Common myeloid progenitor, CD34-positive (primary cell): ENCODE measurements around the gene AGBL4.

Experiments
- CTCF ChIA-PET: fragments of 350-600 bp; sonication (Branson Sonifier 250); formaldehyde crosslinking; loops from one replicate; lab custom pipeline; 2021; ENCODE audit warnings: antibody characterized with exemption; lab: Charles Lee
- POLR2A ChIA-PET: fragments of 350-600 bp; sonication (Branson Sonifier 250); formaldehyde crosslinking; loops from one replicate; lab custom pipeline; 2021; ENCODE audit warnings: antibody characterized with exemption; lab: Charles Lee
- DNase-seq, 3 donors: peaks; one replicate each; pipeline versions ENCODE4 v3.0.0 to v3.0.0-alpha.2; 2013
- H3K27ac ChIP-seq, 2 experiments: 1 replicate in 1 of 2; 2 replicates in 1 of 2; pipeline ENCODE4 v1.7.0; 2013; ENCODE audit warnings: inconsistent platforms in 2 of 2, low read length in 2 of 2, mild to moderate bottlenecking in 2 of 2, low read depth in 1 of 2, moderate library complexity in 1 of 2; ENCODE audit not compliant: severe bottlenecking in 2 of 2, insufficient read depth in 1 of 2, poor library complexity in 1 of 2
- H3K27me3 ChIP-seq, 5 experiments: replicated peaks in 2 of 5; 1 replicate in 3 of 5; 2 replicates in 2 of 5; pipeline versions ENCODE4 v1.6.1 to v1.7.0; 2013; ENCODE audit warnings: low read length in 4 of 5, mild to moderate bottlenecking in 2 of 5, moderate library complexity in 2 of 5, inconsistent platforms in 1 of 5; ENCODE audit not compliant: insufficient read depth in 5 of 5, control insufficient read depth in 4 of 5
- H3K36me3 ChIP-seq, 4 experiments: 1 replicate in 2 of 4; 2 replicates in 2 of 4; pipeline versions ENCODE4 v1.6.1 to v1.7.0; 2013; ENCODE audit warnings: low read length in 3 of 4, control low read depth in 1 of 4, mild to moderate bottlenecking in 1 of 4; ENCODE audit not compliant: control insufficient read depth in 4 of 4, insufficient read depth in 4 of 4
- H3K4me1 ChIP-seq, 4 experiments: 1 replicate in 3 of 4; 2 replicates in 1 of 4; pipeline versions ENCODE4 v1.6.1 to v1.7.1; 2013; ENCODE audit warnings: low read length in 3 of 4, mild to moderate bottlenecking in 3 of 4, control low read depth in 1 of 4, inconsistent platforms in 1 of 4, moderate library complexity in 1 of 4; ENCODE audit not compliant: control insufficient read depth in 4 of 4, insufficient read depth in 4 of 4; ENCODE audit errors: control extremely low read depth in 1 of 4
- H3K4me3 ChIP-seq, 7 experiments: 1 replicate in 4 of 7; 2 replicates in 3 of 7; pipeline versions ENCODE4 v1.5.1 to v1.7.0; 2013; ENCODE audit warnings: mild to moderate bottlenecking in 7 of 7, low read length in 6 of 7, moderate library complexity in 6 of 7, inconsistent platforms in 2 of 7, low read depth in 2 of 7, control low read depth in 1 of 7; ENCODE audit not compliant: insufficient read depth in 4 of 7, control insufficient read depth in 1 of 7; ENCODE audit errors: extremely low read depth in 1 of 7
- H3K9me3 ChIP-seq, 5 experiments: 1 replicate in 4 of 5; 2 replicates in 1 of 5; pipeline versions ENCODE4 v1.6.1 to v1.7.1; 2013; ENCODE audit warnings: low read length in 4 of 5, mild to moderate bottlenecking in 2 of 5, inconsistent platforms in 1 of 5, low read depth in 1 of 5, moderate library complexity in 1 of 5; ENCODE audit not compliant: control insufficient read depth in 4 of 5, insufficient read depth in 2 of 5; ENCODE audit errors: control extremely low read depth in 1 of 5
- WGBS: methylation state at CpG from one replicate; pipeline ENCODE4 v1.1.5; 2013; ENCODE audit not compliant: insufficient coverage; 5-methylcytosine and 5-hydroxymethylcytosine counted together

AGBL4 gene

GRCh38 chr1:48940354-48940753 is 1083.4 kb downstream of the AGBL4 start:
- Histone ChIP-seq H3K36me3 (no peaks in the 10 kb centered on the region), H3K27ac (no peak overlapping the region), H3K4me3 (no peak overlapping the region), H3K9me3 (no peaks in the 10 kb centered on the region), H3K4me1 (no peaks in the 10 kb centered on the region), H3K27me3 (peaks cover 0 to 3% (median 0%) of the 10 kb centered on the region in 5 experiments)
- 100% methylated on average over 1 of the region's 2 CpGs for WGBS
- ChIA-PET CTCF (no interaction called here), POLR2A (no interaction called here)
- no peak for DNase-seq

- WGBS = 77% methylated on average over 3 of the region's 6 CpGs
- H3K4me1 ChIP-seq = no peaks in the 10 kb centered on the region
- H3K36me3 ChIP-seq = no peaks in the 10 kb centered on the region
- peaks cover 0 to 3% (median 0%) of the 10 kb centered on the region in 5 experiments for H3K27me3 ChIP-seq
- ChIA-PET CTCF (no interaction called here), POLR2A (no interaction called here)
- H3K9me3 ChIP-seq = no peaks in the 10 kb centered on the region
- no peak overlapping the region for H3K27ac ChIP-seq
- DNase-seq = no peak
- no peak overlapping the region for H3K4me3 ChIP-seq
Observed at GRCh38 chr1:48939828-48940227, 1083.9 kb downstream of the AGBL4 start.

DNA sequence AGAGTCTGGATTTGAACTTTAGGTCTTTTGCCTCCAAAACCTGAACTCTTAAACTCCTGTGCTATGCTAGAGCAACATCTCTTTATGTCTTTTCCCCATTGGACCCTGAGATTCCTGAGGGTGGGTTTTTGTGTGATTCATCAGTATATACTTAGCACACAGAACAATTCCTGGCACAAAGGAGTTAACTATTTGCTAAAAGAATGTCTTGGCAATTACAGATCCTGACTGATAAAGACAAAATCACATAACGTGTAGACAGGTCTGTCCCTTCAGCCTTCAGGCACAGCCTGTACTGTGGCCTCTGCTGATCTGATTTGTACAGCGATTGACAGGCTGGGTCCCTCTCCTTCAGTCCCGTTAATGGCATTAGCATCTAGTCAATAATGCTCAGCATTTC is 1084.7 kb downstream of the AGBL4 start:
- Histone ChIP-seq H3K4me1 (no peaks in the 10 kb centered on the region), H3K4me3 (no peak overlapping the region), H3K27me3 (peaks cover 0 to 3% (median 0%) of the 10 kb centered on the region in 5 experiments), H3K36me3 (no peaks in the 10 kb centered on the region), H3K27ac (no peak overlapping the region), H3K9me3 (no peaks in the 10 kb centered on the region)
- 82% methylated on average over 2 of the region's 3 CpGs for WGBS
- no peak for DNase-seq
- CTCF ChIA-PET = no interaction called here
- POLR2A ChIA-PET = no interaction called here

DNA sequence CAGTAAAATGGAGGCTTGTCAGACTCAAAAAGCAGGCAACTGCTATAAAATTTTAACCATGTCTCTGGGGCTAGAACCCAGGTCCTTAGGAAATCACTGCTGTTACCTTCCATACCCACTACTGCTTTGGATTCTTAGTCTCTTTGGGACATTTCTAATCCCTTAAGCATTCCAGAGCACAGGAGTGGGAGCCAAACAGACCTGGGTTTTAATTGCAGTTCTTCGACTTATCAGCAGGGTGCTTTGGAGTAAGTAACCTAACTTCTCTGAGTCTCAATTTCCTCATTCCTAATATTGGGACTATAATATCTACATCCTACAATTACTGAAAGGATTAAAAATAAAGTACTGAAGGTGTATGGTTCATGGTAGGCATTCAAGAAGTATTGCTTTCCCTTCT is 1086.0 kb downstream of the AGBL4 start:
- no peak for DNase-seq
- ChIA-PET CTCF (no interaction called here), POLR2A (no interaction called here)
- Histone ChIP-seq H3K36me3 (no peaks in the 10 kb centered on the region), H3K27me3 (peaks cover 0 to 3% (median 0%) of the 10 kb centered on the region in 5 experiments), H3K4me1 (no peaks in the 10 kb centered on the region), H3K9me3 (no peaks in the 10 kb centered on the region), H3K27ac (no peak overlapping the region), H3K4me3 (no peak overlapping the region)
- no CpG with 5 or more reads among the region's 1 CpG for WGBS

DNA sequence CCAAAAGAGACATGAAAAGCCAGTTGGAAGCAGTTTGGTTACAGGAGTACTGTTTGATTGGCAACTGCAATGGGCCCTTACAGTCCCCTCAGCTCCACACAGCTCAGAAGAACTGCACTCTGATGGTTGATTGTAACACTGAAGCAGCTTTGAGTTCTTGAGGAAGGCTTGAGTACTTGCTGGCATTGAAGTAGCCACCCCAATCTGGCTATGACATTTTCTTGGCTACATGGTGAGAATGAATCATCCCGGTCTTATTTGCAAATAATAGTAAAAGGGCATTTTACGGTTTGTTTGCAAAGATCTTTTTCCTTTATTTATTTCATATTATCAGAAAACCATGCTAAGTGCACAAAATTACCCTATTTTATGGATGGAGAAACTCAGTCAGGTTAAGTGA is 1087.3 kb downstream of the AGBL4 start:
- DNase-seq = no peak
- Histone ChIP-seq H3K4me1 (no peaks in the 10 kb centered on the region), H3K4me3 (no peak overlapping the region), H3K9me3 (no peaks in the 10 kb centered on the region), H3K27me3 (peaks cover 0 to 3% (median 0%) of the 10 kb centered on the region in 5 experiments), H3K36me3 (no peaks in the 10 kb centered on the region), H3K27ac (no peak overlapping the region)
- ChIA-PET POLR2A (no interaction called here), CTCF (no interaction called here)
- WGBS = no CpG with 5 or more reads among the region's 2 CpGs

DNA sequence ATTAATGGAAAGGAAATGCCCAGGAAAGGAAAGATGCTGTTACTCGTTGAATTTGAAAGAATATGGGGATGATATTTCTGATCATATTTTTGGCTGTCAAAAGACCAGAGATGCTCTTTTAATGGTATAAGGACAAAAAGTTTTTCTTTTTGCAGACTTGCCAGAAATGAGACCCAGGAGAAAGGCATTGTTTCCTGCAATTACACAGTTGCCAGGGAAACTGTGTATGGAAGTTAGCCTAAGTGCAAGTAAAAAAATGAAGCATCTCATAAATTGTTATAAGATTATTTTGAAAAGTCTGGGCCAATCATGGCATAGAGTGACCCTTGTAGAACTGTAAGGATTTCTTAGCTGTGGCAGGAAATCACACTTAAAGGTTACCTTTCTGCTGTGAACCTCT is 1091.4 kb downstream of the AGBL4 start:
- CTCF ChIA-PET = no interaction called here
- POLR2A ChIA-PET = no interaction called here

GRCh38 chr1:48931506-48932192 is 1092.1 kb downstream of the AGBL4 start:
- Histone ChIP-seq H3K27me3 (peaks cover 0 to 2% (median 0%) of the 10 kb centered on the region in 5 experiments), H3K9me3 (no peaks in the 10 kb centered on the region), H3K4me3 (no peak overlapping the region), H3K27ac (no peak overlapping the region), H3K36me3 (no peaks in the 10 kb centered on the region), H3K4me1 (no peaks in the 10 kb centered on the region)
- ChIA-PET CTCF (no interaction called here), POLR2A (no interaction called here)
- no peak for DNase-seq
- 83% methylated on average over 6 of the region's 7 CpGs for WGBS

More for the DNA sequence above, 1091.4 kb downstream of the AGBL4 start:
- no peak for DNase-seq
- peaks cover 0 to 2% (median 0%) of the 10 kb centered on the region in 5 experiments for H3K27me3 ChIP-seq
- no peaks in the 10 kb centered on the region for H3K36me3 ChIP-seq
- no peaks in the 10 kb centered on the region for H3K9me3 ChIP-seq
- 79% methylated on average over 1 of the region's 1 CpG for WGBS
- H3K4me1 ChIP-seq = no peaks in the 10 kb centered on the region
- H3K27ac ChIP-seq = no peak overlapping the region
- H3K4me3 ChIP-seq = no peak overlapping the region
